NCI-H526 (cell line): Measurements from ENCODE around the gene MFNG.
A peak's percentile ranks its signal among the peaks of the same experiment; 100 is the strongest.

Source experiments
- DNase-seq, 2 experiments: peaks; one replicate each; lab custom pipeline; 2025; lab: John Stamatoyannopoulos, UW

Gene MFNG

DNA sequence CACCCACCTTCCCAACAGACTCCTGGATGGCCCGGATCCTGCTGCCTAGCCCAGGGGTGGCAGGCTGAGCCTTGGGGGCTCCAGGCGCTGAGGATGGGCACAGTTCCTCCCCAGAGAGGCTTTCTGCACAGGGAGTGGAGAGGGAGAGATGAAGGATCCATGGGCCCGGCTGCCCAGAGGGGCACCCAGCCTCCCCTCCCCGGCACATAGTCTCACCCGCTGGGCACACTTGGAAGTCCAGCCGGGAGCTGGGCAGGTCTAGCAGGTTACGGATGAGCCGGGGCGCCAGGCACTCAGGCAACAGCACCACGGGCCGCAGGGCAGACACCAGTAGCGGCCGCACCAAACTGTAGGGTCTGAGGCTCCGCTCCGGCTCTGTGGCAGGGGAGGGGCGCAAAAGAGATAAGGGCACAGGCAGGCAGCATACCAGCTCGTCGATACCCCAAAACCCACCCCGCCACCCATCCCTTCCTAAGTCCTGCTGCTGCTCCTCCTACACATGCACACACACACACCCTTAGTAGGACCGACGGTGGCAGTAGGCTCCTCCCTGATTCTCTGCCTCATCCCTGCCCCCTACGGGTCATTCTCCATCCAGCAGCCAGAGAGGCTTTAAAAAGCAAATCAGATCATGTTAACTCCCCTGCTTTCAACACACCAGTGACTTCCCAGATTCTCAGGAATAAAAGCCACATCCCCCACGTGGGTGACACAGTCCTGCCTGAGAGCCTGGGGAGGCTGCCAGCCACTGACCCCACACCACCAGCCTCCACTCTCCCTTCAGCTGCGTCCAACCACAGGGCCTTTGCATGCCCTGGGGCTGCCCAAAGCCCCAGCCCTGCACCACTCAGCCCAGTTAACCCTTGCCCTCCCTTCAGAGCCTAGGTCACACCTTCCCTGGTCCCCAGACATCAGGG lies 6.5 kb upstream of the MFNG start:
- DNase-seq, result peak in 1 of 2 experiments; percentile 31

DNA sequence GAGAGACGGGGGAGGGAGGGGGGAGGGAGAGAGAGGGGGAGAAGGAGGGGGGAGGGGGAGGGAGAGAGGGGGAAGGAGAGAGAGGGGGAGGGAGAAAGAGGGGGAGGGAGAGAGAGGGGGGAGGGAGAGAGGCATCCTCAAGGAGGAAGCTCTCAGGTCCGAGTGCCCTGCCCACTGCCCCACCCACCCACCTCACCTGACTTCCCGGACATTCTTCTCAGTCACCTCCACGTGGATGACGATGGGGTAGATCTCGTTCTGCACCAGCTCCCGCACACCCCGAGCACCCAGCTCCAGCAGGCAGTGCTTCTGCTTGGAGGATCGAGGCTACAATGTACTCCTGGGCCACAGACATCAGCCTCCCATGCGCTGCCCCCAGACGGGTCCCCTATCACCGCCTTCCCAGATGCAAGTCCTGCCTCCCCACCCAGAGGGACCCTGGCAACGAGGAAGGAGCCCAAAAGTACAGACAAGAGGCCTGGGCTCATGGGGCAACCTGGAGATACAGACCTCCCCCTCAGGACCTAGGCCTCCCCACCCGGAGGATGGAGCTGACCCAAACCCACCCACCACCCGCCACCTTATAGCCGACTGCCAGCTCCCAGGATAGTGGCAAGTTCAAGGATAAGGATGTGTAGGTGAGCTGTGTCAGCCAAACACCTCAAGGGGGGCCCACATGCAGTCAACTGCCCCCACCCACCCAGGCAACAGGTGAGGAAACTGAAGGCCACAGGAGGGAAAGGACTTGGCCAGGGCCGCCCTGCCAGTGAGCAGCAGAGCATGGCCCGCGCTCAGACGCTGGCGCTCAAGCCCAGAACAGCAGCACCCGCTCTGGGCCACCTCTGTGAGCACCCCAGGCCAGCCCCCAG lies 5.6 kb upstream of the MFNG start:
- no peak for DNase-seq

DNA sequence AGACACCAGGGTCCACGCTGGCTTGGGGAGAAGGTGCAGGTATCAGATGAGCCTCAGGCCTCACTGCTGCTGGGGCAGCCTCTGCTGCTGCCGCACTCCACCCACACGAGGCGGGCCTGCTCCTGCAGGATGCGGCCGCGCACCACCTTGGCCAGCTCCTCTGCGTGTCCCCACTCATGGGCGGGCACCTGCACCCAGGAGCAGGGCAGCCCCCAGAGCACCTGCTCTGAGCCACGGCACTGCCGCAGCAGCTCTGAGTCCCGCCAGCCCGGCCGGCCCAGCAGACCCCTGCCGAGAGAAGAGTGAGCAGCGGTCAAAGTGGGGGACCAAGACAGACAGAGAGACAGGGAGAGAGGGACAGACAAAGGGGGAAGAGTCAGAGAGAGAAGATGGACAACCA lies 4.9 kb upstream of the MFNG start:
- DNase-seq, result no peak

DNA sequence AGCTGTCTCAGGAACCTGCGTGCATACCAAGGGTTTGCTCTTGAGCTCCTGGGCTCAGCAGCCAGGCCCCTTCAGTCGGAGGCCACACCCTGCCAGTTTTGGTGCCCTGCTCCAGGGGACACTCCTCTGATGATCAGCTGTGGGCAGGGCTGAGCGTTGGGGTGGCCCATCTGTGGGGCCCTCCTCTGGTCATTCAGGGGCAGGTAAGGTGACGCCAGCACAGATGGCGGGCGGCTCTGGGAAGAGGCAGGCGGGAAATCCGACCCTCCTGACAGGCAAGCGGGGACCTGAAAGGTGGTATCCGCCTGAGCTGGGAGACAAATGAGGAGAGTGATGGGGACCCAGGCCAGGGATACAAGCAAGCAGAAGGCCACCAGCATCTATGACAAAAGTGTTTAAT lies 3.8 kb upstream of the MFNG start:
- no peak for DNase-seq

DNA sequence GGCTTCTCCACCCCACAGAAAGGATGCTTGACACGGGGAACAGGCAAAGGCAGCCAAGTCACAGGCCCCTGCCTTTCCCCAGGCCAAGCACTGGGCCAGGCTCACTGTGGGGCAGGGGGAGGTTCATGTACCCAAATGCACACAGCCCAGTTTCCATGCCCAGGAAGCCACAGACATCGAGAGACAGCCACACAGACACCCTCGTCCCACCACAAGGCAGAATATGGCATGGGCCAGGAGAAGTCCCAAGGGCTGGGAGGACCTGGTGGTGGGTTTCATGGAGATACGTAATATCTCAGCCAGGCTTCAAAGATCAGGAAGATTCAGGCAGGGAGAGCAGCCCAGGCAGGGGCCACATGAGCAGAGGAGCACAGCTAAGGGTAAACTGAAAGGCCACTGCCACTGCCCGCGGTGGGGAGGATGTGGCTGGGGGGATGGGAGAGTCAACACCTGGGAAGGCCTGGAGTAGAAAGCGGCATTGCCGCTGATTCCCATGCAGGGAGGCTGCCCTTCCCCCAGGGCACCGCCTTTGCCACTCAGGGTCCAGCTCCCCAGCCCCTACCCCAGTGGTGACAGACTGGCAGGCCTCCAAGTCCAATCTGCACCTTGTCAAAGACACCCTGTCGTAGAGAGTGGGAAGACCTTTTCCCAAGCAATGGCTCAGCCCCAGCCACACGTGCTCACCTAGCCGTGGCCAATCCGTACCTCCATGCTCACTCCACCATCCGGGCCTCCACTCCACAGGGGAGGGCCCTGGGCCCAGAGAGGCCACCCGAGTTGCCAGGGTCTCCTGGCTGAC lies 2.4 kb upstream of the MFNG start:
- no peak for DNase-seq

DNA sequence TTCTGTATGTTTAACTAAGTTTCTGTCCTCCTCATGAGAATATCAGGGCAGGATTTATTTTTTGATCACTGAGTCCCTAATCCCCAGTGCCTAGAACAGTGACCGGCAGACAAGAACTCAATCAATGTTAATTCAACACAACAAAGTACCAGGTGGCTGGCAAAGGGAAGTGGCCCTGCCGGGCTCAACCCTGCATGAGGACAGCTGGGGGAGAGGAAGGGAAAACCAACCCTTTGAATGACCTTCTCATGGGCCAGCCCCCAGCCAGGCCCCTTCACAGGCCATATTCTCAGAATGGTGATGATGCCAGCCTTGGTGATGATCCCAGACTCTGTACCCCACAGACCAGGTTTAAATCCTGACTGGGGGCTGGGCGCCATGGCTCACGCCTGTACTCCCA lies 1.4 kb upstream of the MFNG start:
- DNase-seq, result no peak

DNA sequence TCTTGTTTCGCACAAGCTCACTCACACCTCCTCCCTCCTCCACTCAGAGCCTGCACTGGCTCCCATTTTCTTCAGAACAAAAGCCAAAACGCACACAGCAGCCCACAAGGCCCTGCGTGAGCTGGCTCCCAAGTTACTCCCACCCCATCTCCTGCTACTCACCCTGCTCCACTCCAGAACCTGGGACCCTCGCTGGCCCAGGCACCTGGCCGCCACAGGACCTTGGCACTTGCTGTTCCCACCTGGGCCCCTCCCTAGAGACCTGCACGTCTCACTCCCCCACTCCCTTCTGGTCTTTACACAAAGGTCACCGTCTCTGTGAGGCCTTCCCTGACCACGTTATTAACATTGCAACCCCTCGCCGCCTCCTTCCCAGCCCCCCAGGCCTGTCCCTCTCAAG lies 945 bp upstream of the MFNG start:
- DNase-seq, result no peak

DNA sequence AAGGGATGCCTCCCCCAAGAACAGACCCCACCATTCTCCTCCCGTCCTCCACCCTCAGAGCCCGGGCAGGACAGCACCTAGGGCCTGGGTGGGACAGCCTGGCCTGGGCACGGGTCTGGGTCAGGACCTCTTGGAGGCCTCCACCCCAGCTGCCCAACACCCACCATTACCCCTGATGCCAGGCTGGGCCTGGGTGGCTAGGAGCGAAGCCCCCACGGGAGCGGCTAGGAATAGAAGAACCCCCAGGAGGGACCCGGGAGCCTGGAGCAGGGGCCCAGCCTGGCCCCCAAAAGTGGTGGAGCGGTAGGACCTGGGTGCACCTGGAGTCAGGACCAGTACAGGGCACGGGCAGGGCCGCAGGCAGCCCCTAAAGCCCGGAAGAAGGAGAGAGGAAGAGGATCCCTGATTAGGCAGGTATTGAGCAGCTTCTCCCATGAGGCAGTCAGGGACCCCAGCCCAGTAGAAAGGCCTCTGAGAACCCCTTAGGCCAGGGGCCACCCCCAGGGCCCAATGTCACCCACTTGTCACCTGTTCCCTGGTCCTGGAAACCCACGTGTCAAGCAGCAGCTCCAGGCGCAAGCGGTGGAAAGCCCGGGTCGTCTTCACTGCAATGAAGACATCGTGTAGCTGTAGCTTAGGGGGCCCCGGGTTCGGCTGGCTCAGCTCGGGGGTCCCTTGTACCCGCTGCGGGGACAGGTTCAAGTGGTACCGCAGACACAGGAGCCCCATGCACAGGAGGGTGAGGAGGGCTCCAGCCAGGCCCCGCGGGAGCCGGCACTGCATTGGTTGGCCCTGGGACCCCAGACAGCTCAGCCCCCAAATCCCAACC lies 575 bp downstream of the MFNG start:
- peak in 1 of 2 experiments; percentile 31 for DNase-seq

DNA sequence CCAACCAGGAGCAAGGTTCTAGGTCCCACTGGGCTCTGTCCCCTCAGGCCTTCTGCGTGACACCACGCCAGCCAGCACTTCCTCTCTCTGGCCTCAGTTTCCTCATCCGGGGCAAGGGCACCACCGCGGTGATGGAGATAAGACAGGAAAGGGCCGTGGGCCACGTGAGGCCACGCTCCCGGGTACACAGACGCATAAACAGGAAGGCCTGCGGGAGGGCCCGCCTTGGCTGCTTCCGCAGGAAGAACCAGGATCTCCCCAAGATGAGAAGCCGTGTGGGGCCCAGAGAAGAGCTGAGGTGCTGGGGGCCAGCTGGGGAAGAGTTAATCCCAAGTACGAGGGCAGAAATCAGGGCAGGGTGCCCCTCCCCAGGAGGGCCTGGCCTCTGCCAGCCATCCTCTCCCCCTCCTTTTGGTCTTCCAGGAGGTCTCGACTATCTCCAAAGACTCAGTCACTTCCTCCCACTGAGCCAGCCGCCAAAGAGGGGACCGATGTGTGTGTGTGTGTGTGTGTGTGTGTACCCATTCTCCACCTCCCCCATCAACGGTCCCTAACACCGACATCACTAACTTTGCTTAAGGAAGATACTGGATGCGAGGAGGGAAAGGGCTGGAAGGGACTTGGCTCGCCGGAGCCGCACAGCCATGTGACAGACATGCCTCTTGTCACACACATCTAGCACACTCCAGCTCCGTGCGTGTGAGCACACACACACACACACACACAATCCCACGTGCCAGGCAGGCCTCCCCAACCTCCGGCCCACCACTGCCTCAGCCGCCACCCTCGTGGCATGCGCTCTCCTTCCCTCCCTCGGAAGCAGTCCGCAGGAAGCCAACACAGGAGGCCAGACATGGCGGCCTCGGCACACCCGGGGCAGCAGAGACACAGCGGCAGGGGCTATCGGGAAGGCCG lies 1.4 kb downstream of the MFNG start:
- peak in 1 of 2 experiments; percentile 49 for DNase-seq

DNA sequence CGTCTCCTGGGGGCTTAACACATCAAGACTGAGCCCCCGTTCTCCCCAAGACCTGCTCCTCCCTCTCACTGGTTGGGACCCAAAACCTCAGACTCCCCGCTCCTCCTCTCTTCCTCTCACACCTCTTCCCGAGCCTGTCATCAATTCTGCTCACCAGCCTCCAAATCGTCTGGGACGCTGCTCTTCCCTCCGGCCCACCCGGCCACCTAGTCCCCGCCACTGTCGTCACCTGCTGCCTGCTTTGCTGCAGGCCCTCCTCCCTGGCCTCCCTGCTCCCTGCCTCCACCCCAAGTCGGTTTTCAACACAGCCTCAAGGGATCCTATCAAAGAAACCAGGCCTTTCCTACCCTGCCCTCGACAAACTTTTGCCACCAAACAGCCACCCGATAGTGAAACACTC lies 3.1 kb downstream of the MFNG start:
- DNase-seq, result no peak

DNA sequence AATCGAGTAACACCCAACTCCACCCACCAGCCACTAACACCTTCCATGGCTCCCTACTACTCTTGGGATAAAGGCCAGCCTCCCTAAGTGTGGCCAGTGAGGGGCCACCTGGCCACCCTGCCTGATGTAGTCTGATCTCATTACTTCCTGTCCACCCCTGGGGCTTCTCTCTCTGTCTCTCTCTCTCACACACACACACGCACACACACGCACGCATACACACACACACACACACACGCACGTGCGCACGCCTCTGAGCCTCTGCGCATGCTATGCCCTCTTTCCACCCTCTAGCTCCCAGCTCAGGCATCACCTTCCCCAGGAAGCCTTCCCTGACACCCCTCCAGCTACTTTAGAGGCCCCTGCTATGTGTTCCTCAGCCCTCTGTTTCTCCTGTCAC lies 3.9 kb downstream of the MFNG start:
- DNase-seq, result no peak

DNA sequence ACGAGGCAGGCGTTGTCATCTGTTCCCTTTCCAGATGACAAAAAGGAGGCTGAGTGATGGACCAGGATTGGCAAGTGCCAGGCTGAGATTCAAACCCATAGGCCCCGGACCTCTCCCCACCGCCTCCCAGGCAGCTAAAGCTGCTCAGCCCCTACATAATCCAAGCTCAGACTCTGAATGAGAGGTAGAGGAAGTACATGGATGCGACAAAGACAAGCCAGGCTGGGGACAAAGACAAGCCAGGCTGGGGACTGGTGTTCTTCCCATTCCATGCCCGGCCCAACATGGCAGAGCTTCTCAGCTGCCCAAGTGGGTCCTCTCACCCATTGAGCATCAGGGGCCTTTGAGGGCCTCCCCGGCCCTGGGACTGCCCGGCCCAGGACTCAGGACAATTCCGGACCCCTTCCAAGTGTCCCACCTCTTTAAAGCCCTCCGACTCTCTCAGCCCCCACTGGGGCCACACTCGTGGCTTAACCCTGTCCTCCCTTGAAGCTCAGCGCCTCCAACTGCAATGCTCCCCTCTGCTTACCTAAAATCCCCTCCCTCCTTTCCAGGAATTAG lies 4.8 kb downstream of the MFNG start:
- no peak for DNase-seq

DNA sequence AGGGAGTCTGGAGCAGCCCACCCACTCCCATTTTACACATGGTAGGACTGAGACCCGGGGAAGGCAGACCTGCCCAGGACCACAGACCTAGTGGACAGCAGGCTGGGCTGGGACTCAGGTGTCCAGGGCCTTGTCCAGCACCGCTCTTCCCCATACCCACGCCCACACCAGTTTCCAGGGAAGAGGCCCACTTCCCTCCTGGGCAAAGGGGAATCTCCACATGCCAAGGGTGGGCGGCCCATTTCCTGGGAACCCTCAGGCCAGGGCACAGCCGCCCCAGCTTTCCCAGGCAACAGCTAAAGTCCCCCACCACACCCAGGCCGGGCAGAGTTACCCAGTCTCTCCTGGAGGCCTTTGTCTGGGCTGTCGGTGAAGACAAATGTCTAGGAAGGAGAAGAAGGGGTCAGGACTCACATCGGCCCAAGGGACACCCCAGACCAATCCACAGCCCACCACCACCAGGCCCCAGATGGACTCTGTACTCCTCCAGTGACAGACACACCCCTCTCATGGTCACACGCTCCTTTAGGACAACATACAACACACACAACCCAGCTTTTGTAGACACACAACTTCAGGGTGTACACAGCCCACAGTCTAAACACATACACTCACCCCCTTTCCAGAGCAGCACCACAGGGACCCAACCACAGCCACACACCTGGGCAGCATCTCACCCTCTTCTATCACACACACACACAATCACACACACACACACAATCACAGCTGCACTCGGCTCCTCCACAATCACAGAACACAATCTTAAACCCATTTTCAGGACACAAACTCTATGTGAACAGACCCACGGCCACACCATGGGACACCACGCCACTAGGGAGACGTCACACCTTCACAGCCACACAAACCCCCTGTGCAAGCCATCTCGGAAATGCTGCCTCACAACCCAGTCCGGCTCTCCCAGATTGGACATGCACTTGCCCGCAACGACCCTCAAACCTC lies 5.5 kb downstream of the MFNG start:
- no peak for DNase-seq

DNA sequence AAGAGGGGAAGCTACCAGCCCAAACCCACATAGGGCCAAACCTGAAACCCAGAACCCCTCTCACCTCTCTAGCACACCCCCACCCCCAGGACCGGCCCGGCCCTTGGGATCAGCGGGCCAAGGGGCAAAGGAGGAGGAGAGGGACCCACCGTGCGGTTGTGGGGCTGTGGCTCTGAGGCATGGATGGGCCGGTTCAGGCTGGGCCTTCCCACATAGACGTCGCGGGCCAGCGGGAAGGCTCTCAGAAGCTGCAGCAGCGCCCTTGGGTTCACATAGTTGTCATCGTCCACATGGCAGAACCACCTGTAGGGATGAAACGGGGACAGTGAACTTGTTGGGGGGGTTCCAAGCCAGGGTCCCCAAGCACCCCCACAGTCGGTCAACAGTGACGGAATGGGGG lies 7.0 kb downstream of the MFNG start:
- DNase-seq, result no peak

DNA sequence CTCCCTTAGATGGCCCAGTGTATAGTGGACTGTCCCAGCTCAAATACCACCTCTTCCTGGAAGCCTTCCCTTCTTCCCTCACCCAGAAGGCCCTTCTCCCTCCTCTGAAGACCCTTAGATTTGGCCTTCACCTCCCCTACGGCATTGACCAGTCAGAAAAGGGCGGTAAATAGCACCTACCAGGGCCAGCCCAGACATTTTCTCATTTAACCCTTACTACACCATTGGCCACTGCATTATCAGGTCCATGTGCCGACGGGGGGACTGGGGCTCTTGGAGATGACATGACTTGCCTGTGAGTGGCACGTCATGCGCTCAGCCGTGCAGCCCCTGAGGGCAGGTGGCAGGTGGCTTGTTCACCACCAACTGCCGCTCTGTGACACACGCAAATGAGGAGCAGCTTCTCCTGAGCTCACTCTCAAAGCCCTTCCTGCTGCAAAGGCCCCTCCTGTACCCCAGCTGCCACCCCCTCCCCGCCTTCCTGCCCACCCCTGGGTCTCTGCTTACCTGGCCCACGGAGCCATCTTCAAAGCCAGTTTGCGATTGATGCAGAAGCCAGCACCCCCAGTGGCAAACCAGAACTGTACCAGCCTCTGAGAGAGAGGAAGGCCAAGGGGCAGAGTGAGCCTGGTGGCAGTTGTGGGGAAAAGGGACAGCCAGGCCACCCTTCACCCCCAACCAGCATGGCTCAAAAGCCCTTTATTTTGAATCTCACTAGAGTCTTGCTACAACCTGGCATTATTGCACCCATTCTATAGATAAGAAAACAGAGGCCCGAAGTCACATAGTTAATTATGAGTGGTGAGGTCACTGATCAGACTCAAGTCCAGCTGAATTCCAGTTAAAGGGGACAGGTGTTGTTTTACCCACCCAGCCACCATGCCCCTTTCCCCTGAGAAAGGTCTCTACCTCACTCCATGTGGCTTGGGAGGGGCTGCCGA lies 9.5 kb downstream of the MFNG start:
- DNase-seq, result peak; percentile 74 to 77

DNA sequence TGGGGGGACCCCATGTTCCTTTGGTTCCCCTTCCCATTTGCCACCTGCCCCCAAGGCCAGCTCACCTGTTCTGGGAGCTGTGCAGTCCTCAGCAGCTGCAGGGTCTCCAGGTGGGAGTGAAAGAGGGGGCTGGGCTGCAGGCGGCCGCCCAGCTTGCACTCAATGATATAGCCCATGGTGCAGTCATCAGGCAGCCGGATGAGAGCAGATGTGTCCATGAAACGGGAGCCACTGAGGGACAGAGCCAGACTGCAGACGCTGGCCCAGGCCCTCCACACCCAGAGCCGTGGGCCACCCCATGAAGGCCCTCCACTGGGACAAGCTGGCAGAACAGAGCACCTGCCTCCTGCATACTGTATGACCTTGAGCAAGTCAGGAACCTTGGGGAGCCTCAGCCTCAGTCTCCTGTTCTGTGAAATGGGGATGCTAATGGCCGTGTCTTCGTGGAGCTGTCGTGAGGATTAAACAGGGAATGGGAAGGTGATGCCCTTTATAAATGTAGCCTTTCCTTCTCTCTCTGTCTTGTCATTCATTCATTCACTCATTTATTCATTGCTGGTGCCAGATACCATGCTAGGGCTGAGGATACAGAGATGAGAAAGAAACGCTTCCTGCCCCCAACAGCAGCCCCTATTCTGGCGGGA lies 11.6 kb downstream of the MFNG start:
- no peak for DNase-seq

DNA sequence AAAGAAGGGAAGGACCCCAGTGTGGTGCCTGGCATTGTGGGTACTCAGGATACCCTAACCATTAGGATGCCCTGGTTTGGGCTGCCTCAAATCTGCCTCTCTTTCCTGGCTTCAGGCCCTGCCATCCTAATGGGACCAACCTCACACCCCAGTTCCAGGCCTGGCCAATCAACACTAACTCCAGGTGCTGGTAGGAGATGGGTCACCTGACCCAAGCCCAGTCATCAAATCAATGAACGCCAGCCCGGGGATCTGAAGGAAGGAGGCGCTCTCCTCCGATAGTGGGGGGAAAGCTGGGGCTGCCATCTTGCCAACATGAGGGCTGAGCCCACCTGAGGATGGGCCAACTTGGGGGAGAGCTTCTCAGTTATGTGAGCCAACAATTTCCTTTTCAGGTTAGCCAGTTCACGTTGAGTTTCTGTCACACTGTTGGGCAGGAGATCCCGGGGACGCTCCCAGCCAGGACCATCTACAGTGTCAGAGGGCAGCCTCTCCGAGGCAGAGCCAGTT lies 12.7 kb downstream of the MFNG start:
- no peak for DNase-seq
